Measurements from ENCODE around the gene DCHS2.
"Not testable (repeated sequence)": the region's sequence is repeated elsewhere in the genome, so short reads cannot be mapped to it uniquely, and the experiment has no call there.

DCHS2 gene

GRCh38 chr4:154218051-154218450 is 273.5 kb downstream of the DCHS2 start:
- no peak overlapping the region for H3K4me3 ChIP-seq (ENCODE audit: low read length)

GRCh38 chr4:154217384-154217783 is 274.2 kb downstream of the DCHS2 start:
- not testable (repeated sequence) for H3K27me3 ChIP-seq (ENCODE audit: control insufficient read depth, insufficient read depth, low read length); H3K9me3 ChIP-seq (ENCODE audit: control insufficient read depth, low read length); H3K4me3 ChIP-seq (ENCODE audit: low read length); H3K4me1 ChIP-seq (ENCODE audit: control insufficient read depth, insufficient read depth, low read length); H3K36me3 ChIP-seq (ENCODE audit: control insufficient read depth, insufficient read depth, low read length); H3K9ac ChIP-seq (ENCODE audit: low read length)

More at GRCh38 chr4:154218051-154218450, 273.5 kb downstream of the DCHS2 start:
- Histone ChIP-seq H3K9ac (ENCODE audit: low read length) (no peak overlapping the region), H3K36me3 (ENCODE audit: control insufficient read depth, insufficient read depth, low read length) (no peaks in the 10 kb centered on the region), H3K4me1 (ENCODE audit: control insufficient read depth, insufficient read depth, low read length) (no peaks in the 10 kb centered on the region), H3K9me3 (ENCODE audit: control insufficient read depth, low read length) (no peaks in the 10 kb centered on the region), H3K27me3 (ENCODE audit: control insufficient read depth, insufficient read depth, low read length) (no peaks in the 10 kb centered on the region)

GRCh38 chr4:154211506-154211905 is 280.1 kb downstream of the DCHS2 start:
- Histone ChIP-seq H3K9ac (ENCODE audit: low read length) (no peak overlapping the region), H3K4me3 (ENCODE audit: low read length) (no peak overlapping the region), H3K9me3 (ENCODE audit: control insufficient read depth, low read length) (no peaks in the 10 kb centered on the region), H3K36me3 (ENCODE audit: control insufficient read depth, insufficient read depth, low read length) (no peaks in the 10 kb centered on the region), H3K27me3 (ENCODE audit: control insufficient read depth, insufficient read depth, low read length) (no peaks in the 10 kb centered on the region), H3K4me1 (ENCODE audit: control insufficient read depth, insufficient read depth, low read length) (no peaks in the 10 kb centered on the region)

GRCh38 chr4:154208424-154208823 is 283.2 kb downstream of the DCHS2 start:
- Histone ChIP-seq H3K4me1 (ENCODE audit: control insufficient read depth, insufficient read depth, low read length) (no peaks in the 10 kb centered on the region), H3K9ac (ENCODE audit: low read length) (no peak overlapping the region), H3K4me3 (ENCODE audit: low read length) (no peak overlapping the region), H3K36me3 (ENCODE audit: control insufficient read depth, insufficient read depth, low read length) (no peaks in the 10 kb centered on the region), H3K9me3 (ENCODE audit: control insufficient read depth, low read length) (no peaks in the 10 kb centered on the region), H3K27me3 (ENCODE audit: control insufficient read depth, insufficient read depth, low read length) (no peaks in the 10 kb centered on the region)

GRCh38 chr4:154205471-154205870 is 286.1 kb downstream of the DCHS2 start:
- Histone ChIP-seq H3K4me3 (ENCODE audit: low read length) (no peak overlapping the region), H3K27me3 (ENCODE audit: control insufficient read depth, insufficient read depth, low read length) (no peaks in the 10 kb centered on the region), H3K9ac (ENCODE audit: low read length) (no peak overlapping the region), H3K4me1 (ENCODE audit: control insufficient read depth, insufficient read depth, low read length) (no peaks in the 10 kb centered on the region), H3K36me3 (ENCODE audit: control insufficient read depth, insufficient read depth, low read length) (no peaks in the 10 kb centered on the region), H3K9me3 (ENCODE audit: control insufficient read depth, low read length) (no peaks in the 10 kb centered on the region)

- Histone ChIP-seq H3K36me3 (ENCODE audit: control insufficient read depth, insufficient read depth, low read length) (no peaks in the 10 kb centered on the region), H3K9me3 (ENCODE audit: control insufficient read depth, low read length) (no peaks in the 10 kb centered on the region), H3K4me1 (ENCODE audit: control insufficient read depth, insufficient read depth, low read length) (no peaks in the 10 kb centered on the region), H3K9ac (ENCODE audit: low read length) (no peak overlapping the region), H3K27me3 (ENCODE audit: control insufficient read depth, insufficient read depth, low read length) (no peaks in the 10 kb centered on the region), H3K4me3 (ENCODE audit: low read length) (no peak overlapping the region)
These were observed 296.9 kb downstream of the DCHS2 start for GRCh38 chr4:154194649-154195048.

GRCh38 chr4:154192585-154192984 is 299.0 kb downstream of the DCHS2 start:
- Histone ChIP-seq H3K4me3 (ENCODE audit: low read length) (no peak overlapping the region), H3K36me3 (ENCODE audit: control insufficient read depth, insufficient read depth, low read length) (no peaks in the 10 kb centered on the region), H3K27me3 (ENCODE audit: control insufficient read depth, insufficient read depth, low read length) (no peaks in the 10 kb centered on the region), H3K4me1 (ENCODE audit: control insufficient read depth, insufficient read depth, low read length) (no peaks in the 10 kb centered on the region), H3K9ac (ENCODE audit: low read length) (no peak overlapping the region), H3K9me3 (ENCODE audit: control insufficient read depth, low read length) (no peaks in the 10 kb centered on the region)

GRCh38 chr4:154189346-154189745 is 302.3 kb downstream of the DCHS2 start:
- Histone ChIP-seq H3K27me3 (ENCODE audit: control insufficient read depth, insufficient read depth, low read length) (no peaks in the 10 kb centered on the region), H3K4me3 (ENCODE audit: low read length) (no peak overlapping the region), H3K9me3 (ENCODE audit: control insufficient read depth, low read length) (no peaks in the 10 kb centered on the region), H3K9ac (ENCODE audit: low read length) (no peak overlapping the region), H3K4me1 (ENCODE audit: control insufficient read depth, insufficient read depth, low read length) (no peaks in the 10 kb centered on the region), H3K36me3 (ENCODE audit: control insufficient read depth, insufficient read depth, low read length) (no peaks in the 10 kb centered on the region)

GRCh38 chr4:154186888-154187287 is 304.7 kb downstream of the DCHS2 start:
- Histone ChIP-seq H3K36me3 (ENCODE audit: control insufficient read depth, insufficient read depth, low read length) (no peaks in the 10 kb centered on the region), H3K4me1 (ENCODE audit: control insufficient read depth, insufficient read depth, low read length) (no peaks in the 10 kb centered on the region), H3K4me3 (ENCODE audit: low read length) (no peak overlapping the region), H3K9ac (ENCODE audit: low read length) (no peak overlapping the region), H3K27me3 (ENCODE audit: control insufficient read depth, insufficient read depth, low read length) (no peaks in the 10 kb centered on the region), H3K9me3 (ENCODE audit: control insufficient read depth, low read length) (no peaks in the 10 kb centered on the region)

- Histone ChIP-seq H3K9ac (ENCODE audit: low read length) (no peak overlapping the region), H3K36me3 (ENCODE audit: control insufficient read depth, insufficient read depth, low read length) (no peaks in the 10 kb centered on the region), H3K27me3 (ENCODE audit: control insufficient read depth, insufficient read depth, low read length) (no peaks in the 10 kb centered on the region), H3K9me3 (ENCODE audit: control insufficient read depth, low read length) (no peaks in the 10 kb centered on the region), H3K4me3 (ENCODE audit: low read length) (no peak overlapping the region), H3K4me1 (ENCODE audit: control insufficient read depth, insufficient read depth, low read length) (no peaks in the 10 kb centered on the region)
These were observed 305.6 kb downstream of the DCHS2 start for GRCh38 chr4:154186035-154186434.

GRCh38 chr4:154184238-154184637 is 307.4 kb downstream of the DCHS2 start:
- no peaks in the 10 kb centered on the region for H3K9me3 ChIP-seq (ENCODE audit: control insufficient read depth, low read length)
- no peaks in the 10 kb centered on the region for H3K27me3 ChIP-seq (ENCODE audit: control insufficient read depth, insufficient read depth, low read length)
- no peaks in the 10 kb centered on the region for H3K36me3 ChIP-seq (ENCODE audit: control insufficient read depth, insufficient read depth, low read length)
- no peaks in the 10 kb centered on the region for H3K4me1 ChIP-seq (ENCODE audit: control insufficient read depth, insufficient read depth, low read length)
- H3K9ac ChIP-seq (ENCODE audit: low read length), result no peak overlapping the region
- H3K4me3 ChIP-seq (ENCODE audit: low read length), result no peak overlapping the region

GRCh38 chr4:154183264-154183663 is 308.3 kb downstream of the DCHS2 start:
- Histone ChIP-seq H3K9me3 (ENCODE audit: control insufficient read depth, low read length) (no peaks in the 10 kb centered on the region), H3K9ac (ENCODE audit: low read length) (no peak overlapping the region), H3K4me3 (ENCODE audit: low read length) (no peak overlapping the region), H3K36me3 (ENCODE audit: control insufficient read depth, insufficient read depth, low read length) (no peaks in the 10 kb centered on the region), H3K27me3 (ENCODE audit: control insufficient read depth, insufficient read depth, low read length) (no peaks in the 10 kb centered on the region), H3K4me1 (ENCODE audit: control insufficient read depth, insufficient read depth, low read length) (no peaks in the 10 kb centered on the region)

Data from mucosa of stomach (tissue), 1 donor.